NCI-H1417 (cell line): Measurements from ENCODE around the gene CCDC172.

Experiments
- DNase-seq, 3 experiments: peaks; one replicate each; lab custom pipeline; 2025; lab: John Stamatoyannopoulos, UW

Gene CCDC172

GRCh38 chr10:116324227-116324950 lies at the start of gene CCDC172:
TSS of gene CCDC172 (plus strand) at chr10:116324448. CDS start at chr10:116325012, 564 bp downstream.
- no peak for DNase-seq

GRCh38 chr10:116276981-116277380 lies 47.3 kb upstream of the CCDC172 start:
- DNase-seq, result no peak

- DNase-seq, result no peak
Observed at GRCh38 chr10:116278846-116279245, 45.4 kb upstream of the CCDC172 start.

DNA sequence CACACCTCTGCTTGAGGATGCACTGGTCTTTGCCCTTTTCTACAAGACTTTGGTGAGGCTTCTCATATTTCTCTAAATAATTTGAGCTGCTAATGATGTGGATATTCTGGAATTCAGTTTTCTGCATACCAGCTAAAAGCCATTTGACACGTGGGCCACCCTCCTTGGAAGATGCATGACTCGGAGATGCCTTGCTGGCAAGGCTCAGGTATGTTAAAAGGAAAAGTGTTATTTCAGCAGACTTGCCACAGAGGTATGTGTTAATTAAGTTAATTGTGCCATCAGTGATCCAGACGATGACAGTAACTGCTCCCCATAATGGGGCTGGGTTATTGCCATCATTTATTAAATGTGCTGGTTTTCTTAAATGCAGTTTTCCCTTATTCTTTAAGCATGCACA lies 42.5 kb upstream of the CCDC172 start:
- no peak for DNase-seq

DNA sequence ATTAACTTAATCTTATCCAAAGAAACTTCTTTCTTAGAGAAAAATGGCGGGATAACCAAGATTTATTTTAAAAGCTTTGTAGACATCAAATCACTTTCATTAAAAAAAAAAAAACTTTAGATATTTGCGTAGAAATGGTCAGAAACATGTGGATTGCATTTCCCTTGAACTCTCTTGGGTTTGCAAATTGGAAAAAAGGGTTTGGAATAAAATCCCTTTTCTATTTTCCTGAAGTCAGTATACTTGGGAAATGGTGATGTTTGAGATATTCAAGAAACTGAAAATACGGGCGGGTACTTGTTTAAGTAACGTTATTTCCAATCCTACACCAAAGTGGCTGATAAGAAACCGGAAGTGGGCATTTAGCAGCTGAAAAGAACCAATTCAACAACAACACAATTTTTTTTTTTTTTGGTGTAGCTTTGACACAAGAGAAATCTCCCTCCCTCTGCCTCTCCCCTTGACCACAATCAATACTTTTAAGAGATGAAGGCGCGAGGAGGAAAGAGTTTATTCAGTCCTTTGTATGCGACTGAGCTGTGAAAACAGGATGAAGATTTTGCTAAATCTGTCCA lies 37.5 kb upstream of the CCDC172 start:
- no peak for DNase-seq

- peak; percentile 5 to 68 (median 21) for DNase-seq
Observed at GRCh38 chr10:116287906-116288501, 36.2 kb upstream of the CCDC172 start.

- DNase-seq, result no peak
Observed at GRCh38 chr10:116289652-116290051, 34.6 kb upstream of the CCDC172 start.

DNA sequence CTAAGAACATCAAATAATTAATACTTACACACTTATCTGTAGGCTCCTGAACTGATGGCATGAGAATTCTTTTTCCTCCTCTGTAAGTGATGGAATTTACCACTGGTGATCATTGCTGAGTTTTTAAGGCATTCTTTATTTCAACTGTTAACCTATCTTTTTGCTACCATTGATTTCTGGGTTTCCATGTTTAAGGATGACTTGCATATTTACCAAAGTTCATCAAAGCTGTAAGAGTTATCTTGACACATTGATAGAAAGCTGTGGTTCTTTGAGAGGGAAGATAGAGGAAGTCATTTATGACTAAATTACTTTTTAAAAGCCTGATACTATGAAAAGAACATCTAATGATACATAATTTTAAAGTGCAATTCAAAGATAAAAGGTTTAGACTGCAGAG lies 31.8 kb upstream of the CCDC172 start:
- DNase-seq, result no peak

DNA sequence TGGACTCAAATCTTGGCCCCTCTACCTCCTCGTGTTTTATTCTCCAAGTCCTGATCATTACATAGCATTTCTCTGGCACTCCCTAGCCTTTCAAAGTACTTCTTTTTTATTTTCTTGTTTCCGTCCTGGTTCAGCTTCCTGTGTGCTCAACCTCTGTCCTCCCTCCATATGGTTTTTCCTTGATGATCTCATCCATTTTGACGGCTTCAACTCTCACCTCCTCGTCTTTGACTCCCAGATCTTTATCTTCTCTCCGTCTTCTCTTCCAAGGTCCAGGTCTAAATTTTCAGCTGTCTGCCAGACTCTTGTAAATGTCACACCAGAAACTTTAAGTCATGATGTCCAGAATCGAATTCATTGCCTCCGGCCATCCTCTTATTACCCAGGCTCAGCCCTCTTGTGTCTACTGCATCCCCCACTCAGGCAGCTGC lies 27.9 kb upstream of the CCDC172 start:
- DNase-seq, result no peak

DNA sequence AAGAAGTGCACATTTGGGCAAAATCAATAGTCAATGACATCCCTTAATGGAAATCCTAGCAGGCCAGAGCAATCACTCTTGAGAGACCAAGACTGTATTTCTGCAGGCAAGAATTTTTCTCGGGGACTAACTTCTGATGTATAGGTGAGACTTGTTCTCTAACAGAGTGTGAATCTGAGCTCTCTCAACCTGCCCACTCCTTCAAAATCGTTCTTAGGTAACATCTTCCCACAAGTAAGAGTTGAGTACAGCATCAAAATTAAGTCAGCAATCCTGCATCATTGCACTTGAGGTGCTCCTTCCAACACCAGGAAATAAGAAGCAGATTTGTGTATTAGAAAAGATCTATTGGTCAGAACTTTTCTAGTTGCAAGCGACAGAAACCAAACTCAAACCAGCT lies 25.7 kb upstream of the CCDC172 start:
- DNase-seq, result no peak

GRCh38 chr10:116300542-116300941 lies 23.7 kb upstream of the CCDC172 start:
- no peak for DNase-seq

- no peak for DNase-seq
Observed at GRCh38 chr10:116304923-116305322, 19.3 kb upstream of the CCDC172 start.

DNA sequence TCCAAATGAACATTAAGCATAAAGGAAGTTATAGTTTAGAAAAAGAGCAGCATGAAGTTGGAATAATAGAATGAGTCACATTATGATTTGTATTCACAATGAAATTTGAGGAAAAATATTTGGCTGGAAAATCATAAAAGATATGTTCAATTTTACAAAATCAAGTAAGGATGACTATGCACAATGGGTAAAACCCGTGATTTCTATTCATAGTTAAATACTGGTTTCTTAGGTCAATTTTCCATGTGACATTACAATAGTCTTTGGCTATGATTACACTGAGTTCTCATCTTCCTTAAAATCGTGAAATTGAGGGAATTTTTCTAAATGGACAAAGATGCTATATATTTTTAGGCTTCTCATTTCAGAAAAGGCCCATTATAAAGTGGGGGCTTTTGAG lies 17.4 kb upstream of the CCDC172 start:
- DNase-seq, result no peak

DNA sequence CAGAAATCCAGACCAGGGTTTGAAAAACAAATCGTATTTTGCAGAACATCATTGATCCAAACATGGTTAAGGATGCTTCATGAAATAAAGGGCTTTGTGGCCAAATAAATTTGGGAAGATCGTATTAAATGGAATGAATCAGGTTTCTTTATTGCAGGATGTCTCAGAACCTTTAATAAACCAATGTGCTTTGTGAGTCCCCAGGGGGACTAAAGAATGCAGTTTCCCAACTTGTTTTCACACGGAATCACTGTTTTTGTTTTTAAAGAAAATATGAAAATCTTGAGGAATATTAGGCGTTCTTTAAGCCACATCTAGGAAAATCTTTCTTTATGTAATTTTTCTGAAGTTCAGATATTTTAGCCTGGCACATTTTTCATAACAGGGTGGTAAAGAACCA lies 16.8 kb upstream of the CCDC172 start:
- DNase-seq, result no peak

- DNase-seq, result peak in 1 of 3 experiments; percentile 41
Observed at GRCh38 chr10:116311016-116311415, 13.2 kb upstream of the CCDC172 start.

- DNase-seq, result no peak
Observed at GRCh38 chr10:116311706-116312490, 12.3 kb upstream of the CCDC172 start.

DNA sequence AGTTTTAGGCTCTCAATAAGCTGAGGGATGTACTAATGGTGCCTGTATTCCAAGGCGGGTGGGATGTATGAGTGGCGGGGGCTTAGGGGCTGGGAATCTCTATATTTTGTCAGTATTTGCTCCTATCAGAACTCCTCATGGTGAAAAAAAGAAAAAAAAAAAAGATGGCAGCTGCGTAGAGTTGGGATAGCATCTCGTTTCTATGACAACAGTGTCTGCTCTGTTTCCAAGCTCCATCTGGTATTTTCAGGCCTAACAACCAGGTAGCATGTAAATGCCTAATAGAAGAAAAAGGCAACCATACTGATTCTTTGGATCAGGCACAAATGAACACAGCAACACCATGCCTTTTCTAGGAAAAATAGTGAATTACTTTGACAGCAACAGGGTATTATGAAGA lies 11.7 kb upstream of the CCDC172 start:
- peak in 1 of 3 experiments; percentile 7 for DNase-seq

DNA sequence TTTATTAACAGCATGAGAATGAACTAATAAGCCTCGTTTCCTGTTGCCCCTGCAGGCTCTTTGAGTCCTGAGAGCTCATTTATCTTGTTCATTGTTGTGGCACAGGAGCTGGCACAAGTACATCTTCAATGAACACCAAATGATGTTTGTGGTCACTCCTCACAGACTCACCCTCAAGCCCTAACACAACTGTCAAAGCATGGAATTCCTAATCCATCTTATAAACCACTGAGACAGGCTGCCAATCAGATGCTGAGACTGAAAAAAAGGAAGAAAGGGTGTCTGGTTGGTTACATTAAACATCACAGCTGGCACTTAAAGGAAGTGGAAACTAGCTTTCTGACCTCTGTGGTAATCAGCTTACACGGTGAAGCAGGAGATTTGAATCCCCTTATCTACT lies 7.7 kb upstream of the CCDC172 start:
- peak in 2 of 3 experiments; percentile 13 to 16 for DNase-seq

- no peak for DNase-seq
Observed at GRCh38 chr10:116324951-116325635, 845 bp downstream of the CCDC172 start.

DNA sequence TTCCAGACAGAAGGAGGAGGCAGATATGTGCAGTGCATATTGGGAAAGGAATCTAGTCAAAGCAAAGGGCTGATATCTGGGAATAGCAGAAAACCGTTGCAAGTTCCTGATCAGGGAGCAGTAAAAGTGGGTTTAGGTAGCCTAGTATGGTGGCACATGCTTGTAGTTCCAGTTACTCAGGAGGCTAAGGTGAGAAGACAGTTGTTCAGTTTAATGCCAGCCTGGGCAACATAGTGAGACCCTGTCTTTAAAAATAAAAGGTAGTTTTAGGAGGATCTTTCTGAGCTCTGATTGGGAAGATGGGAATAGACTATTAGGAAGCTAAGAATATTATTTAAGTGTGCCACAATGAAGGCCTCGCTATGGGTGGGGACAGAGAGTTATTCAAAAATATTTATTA lies 1.7 kb downstream of the CCDC172 start:
- no peak for DNase-seq

GRCh38 chr10:116329153-116329552 lies 4.9 kb downstream of the CCDC172 start:
- no peak for DNase-seq

- no peak for DNase-seq
Observed at GRCh38 chr10:116331815-116332214, 7.6 kb downstream of the CCDC172 start.
